A673 (cell line): ENCODE measurements around the gene FYCO1. TPM values are rescaled to one million over a fixed set of nuclear protein-coding genes. Genes with fewer than 3 reads are reported as not detected.

Source experiments
- BruUV-seq: library from RNA; stranded (reverse); fragments of 400-500 nt; replicated peaks from 2 replicates; lab custom pipeline; 2021; lab: Mats Ljungman, UMichigan
- CTCF ChIA-PET: fragments of 300-600 bp; sonication (Branson Sonifier 250); formaldehyde crosslinking; loops from one replicate; lab custom pipeline; 2022; ENCODE audit warnings: antibody characterized with exemption; lab: Charles Lee
- POLR2A ChIA-PET: fragments of 300-600 bp; sonication (Branson Sonifier 250); formaldehyde crosslinking; loops from one replicate; lab custom pipeline; 2022; ENCODE audit warnings: antibody characterized with exemption; ENCODE audit not compliant: low non-redundant PET; lab: Charles Lee
- DNase-seq: peaks from one replicate; pipeline ENCODE4 v3.0.0-alpha.2; 2015; ENCODE audit warnings: low spot score
- H3K27ac ChIP-seq: fragments of 200-600 bp; sonication (generic); 2 replicates; pipeline ENCODE4 v1.5.1; 2016; ENCODE audit warnings: mixed run types, low read depth, mild to moderate bottlenecking, mixed read lengths, antibody characterized with exemption, low read length; ENCODE audit not compliant: poor library complexity, severe bottlenecking
- H3K27me3 ChIP-seq: fragments of 200-600 bp; sonication (generic); replicated peaks from 2 replicates; pipeline ENCODE4 v1.6.1; 2017; ENCODE audit warnings: mixed run types, low read depth, mild to moderate bottlenecking, mixed read lengths, antibody characterized with exemption, low read length; ENCODE audit not compliant: insufficient read depth, poor library complexity
- H3K36me3 ChIP-seq: fragments of 200-600 bp; sonication (generic); 2 replicates; pipeline ENCODE4 v1.6.1; 2016; ENCODE audit warnings: mixed run types, mild to moderate bottlenecking, mixed read lengths, antibody characterized with exemption, low read length; ENCODE audit not compliant: insufficient read depth, poor library complexity, severe bottlenecking
- H3K4me1 ChIP-seq: fragments of 200-600 bp; sonication (generic); 2 replicates; pipeline ENCODE4 v1.6.1; 2017; ENCODE audit warnings: mixed run types, mild to moderate bottlenecking, mixed read lengths, antibody characterized with exemption, low read length; ENCODE audit not compliant: insufficient read depth, poor library complexity, severe bottlenecking
- H3K4me3 ChIP-seq: fragments of 200-600 bp; sonication (generic); 2 replicates; pipeline ENCODE4 v1.5.1; 2016; ENCODE audit warnings: low read depth, mixed run types, mild to moderate bottlenecking, mixed read lengths, low read length; ENCODE audit not compliant: poor library complexity, severe bottlenecking
- H3K9me3 ChIP-seq: fragments of 200-600 bp; sonication (generic); 2 replicates; pipeline ENCODE4 v1.6.1; 2016; ENCODE audit warnings: mixed run types, low read depth, mild to moderate bottlenecking, mixed read lengths, antibody characterized with exemption, low read length; ENCODE audit not compliant: poor library complexity, severe bottlenecking
- EZH2 ChIP-seq: fragments of 200-600 bp; sonication (generic); IDR thresholded peaks from 2 replicates; pipeline ENCODE4 v1.6.1; 2017; ENCODE audit warnings: borderline replicate concordance, low read depth, mild to moderate bottlenecking, mixed read lengths, antibody characterized with exemption, low read length; ENCODE audit not compliant: poor library complexity, severe bottlenecking
- intact Hi-C: fragments of 100-400 bp; cut with micrococcal nuclease; formaldehyde crosslinking; loops from one replicate; pipeline ENCODE4 v1.10.0; 2022; ENCODE audit not compliant: unreplicated experiment
- total RNA-seq: library from RNA; stranded (reverse); gene quantifications from 2 replicates; pipeline ENCODE4 v1.2.3, GENCODE V29; 2021
- TF ChIP-seq, protein P1 (sequence below): fragments of 300-800, 200-600 bp; sonication (generic); conservative IDR thresholded peaks from 2 replicates; pipeline ENCODE4 v1.5.1; 2017; ENCODE audit warnings: low read depth, mild to moderate bottlenecking, antibody characterized with exemption, low read length, moderate library complexity, mixed read lengths

FYCO1 gene
- total RNA-seq, 1 experiment from 2014 or later, result 7.4 TPM

DNA sequence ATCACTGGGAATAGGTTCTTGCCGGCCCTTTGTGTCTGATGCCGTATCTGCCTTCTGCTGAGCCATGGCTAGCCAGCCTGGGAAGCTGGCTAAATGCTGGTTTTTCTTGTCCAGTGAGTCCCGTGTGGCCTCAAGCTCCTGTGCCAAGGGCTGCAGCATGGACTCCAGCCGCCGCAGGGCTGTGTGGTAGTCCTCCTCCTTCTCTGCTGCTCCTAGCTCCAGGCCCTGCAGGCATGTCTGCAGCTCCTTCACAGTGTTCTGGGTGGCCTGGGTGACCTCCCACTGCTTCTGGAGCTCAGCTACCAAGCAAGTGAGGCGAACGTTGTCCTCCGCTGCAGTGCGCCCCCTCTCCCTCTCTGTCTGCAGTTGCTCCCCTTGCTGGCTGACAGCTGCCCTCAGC is 27.5 kb downstream of the FYCO1 start:
- CTCF ChIA-PET, result no interaction called here
- no peaks in the 10 kb centered on the region for H3K9me3 ChIP-seq
- H3K36me3 ChIP-seq, result no peaks in the 10 kb centered on the region

DNA sequence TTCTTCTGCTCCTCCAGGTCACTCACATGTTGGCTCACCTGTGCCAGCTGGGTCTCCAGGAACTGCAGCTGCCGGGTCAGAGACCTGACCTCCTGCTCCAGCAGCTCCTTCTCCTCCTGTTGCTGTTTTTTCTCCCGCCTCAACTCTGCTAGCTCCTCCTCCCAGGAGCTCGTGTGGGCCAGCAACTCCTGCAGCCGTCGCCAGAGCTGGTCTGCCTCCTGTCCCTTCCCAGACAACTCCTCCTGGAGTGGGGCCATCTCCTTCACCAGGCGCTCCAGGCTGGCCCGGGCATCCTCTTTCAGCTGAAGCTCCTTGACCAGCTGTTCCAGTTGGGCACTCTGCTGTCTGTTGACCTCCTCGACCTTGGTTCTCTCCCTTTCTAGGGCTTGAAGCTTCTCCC is 27.9 kb downstream of the FYCO1 start:
- ChIA-PET POLR2A (no interaction called here), CTCF (no interaction called here)
- H3K27ac ChIP-seq, result no peak overlapping the region
- no peaks in the 10 kb centered on the region for H3K27me3 ChIP-seq
- H3K9me3 ChIP-seq, result no peaks in the 10 kb centered on the region
- no peak for TF ChIP-seq EZH2
- TF ChIP-seq, protein P1, sequence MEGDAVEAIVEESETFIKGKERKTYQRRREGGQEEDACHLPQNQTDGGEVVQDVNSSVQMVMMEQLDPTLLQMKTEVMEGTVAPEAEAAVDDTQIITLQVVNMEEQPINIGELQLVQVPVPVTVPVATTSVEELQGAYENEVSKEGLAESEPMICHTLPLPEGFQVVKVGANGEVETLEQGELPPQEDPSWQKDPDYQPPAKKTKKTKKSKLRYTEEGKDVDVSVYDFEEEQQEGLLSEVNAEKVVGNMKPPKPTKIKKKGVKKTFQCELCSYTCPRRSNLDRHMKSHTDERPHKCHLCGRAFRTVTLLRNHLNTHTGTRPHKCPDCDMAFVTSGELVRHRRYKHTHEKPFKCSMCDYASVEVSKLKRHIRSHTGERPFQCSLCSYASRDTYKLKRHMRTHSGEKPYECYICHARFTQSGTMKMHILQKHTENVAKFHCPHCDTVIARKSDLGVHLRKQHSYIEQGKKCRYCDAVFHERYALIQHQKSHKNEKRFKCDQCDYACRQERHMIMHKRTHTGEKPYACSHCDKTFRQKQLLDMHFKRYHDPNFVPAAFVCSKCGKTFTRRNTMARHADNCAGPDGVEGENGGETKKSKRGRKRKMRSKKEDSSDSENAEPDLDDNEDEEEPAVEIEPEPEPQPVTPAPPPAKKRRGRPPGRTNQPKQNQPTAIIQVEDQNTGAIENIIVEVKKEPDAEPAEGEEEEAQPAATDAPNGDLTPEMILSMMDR, result no peak
- intact Hi-C loops, result no loop called here
- H3K36me3 ChIP-seq, result no peaks in the 10 kb centered on the region
- H3K4me1 ChIP-seq, result no peaks in the 10 kb centered on the region
- BruUV-seq, result no TSS peak
- DNase-seq, result no peak
- no peak overlapping the region for H3K4me3 ChIP-seq

More for the DNA sequence above, 27.5 kb downstream of the FYCO1 start:
- intact Hi-C loops, result no loop called here
- TSS peak; percentile 54 for BruUV-seq
- H3K4me1 ChIP-seq, result no peaks in the 10 kb centered on the region
- POLR2A ChIA-PET, result no interaction called here
- no peak overlapping the region for H3K27ac ChIP-seq
- H3K4me3 ChIP-seq, result no peak overlapping the region
- no peak for DNase-seq
- TF ChIP-seq, protein P1, result no peak
- TF ChIP-seq EZH2, result no peak
- no peaks in the 10 kb centered on the region for H3K27me3 ChIP-seq

DNA sequence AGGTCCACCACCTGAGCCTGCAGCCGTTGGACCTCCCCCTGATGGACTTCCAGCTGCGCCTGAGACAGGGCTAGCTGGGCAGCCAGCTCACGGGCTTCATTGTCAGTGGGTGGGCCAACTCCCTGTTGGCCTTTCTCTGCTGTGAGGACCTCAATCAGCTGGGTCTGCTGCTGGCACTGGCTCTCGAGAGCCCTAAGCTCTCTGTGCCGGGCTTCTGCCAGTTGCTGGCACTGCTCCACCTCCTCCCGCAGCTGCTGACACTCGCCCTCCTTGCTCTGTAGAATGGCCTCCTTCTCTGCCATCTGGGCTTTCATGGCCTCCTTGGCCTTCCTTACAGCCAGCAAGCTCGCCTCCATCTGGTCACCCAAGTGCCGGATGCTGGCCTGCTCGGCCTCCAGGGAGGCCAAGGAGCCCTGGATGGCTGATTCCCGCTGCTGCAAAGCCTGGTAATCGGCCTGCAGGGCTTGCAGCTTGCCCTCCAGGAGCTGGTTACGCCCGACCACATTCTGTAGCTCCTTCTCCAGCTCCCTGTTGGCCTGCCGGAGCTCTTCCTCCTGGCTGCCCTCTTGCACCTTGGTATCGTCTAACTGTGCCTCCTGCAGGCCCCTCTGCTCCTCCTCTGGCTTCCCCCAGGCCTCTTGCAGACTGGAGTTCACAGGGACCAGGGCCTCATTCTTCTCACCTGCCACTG is 28.5 kb downstream of the FYCO1 start:
- no TSS peak for BruUV-seq

More for the DNA sequence above, 28.5 kb downstream of the FYCO1 start:
- no peaks in the 10 kb centered on the region for H3K27me3 ChIP-seq
- no peak for TF ChIP-seq EZH2
- TF ChIP-seq, protein P1, result no peak
- ChIA-PET CTCF (no interaction called here), POLR2A (no interaction called here)
- intact Hi-C loops, result no loop called here
- H3K36me3 ChIP-seq, result no peaks in the 10 kb centered on the region
- H3K4me3 ChIP-seq, result no peak overlapping the region
- no peaks in the 10 kb centered on the region for H3K9me3 ChIP-seq
- no peaks in the 10 kb centered on the region for H3K4me1 ChIP-seq
- H3K27ac ChIP-seq, result no peak overlapping the region
- no peak for DNase-seq
